Measurements from ENCODE around the gene TMTC1. TPM values are rescaled to one million over a fixed set of nuclear protein-coding genes. Genes with fewer than 3 reads are reported as not detected.

Gene TMTC1
- total RNA-seq, 6 experiments from 2014 or later = not detected

DNA sequence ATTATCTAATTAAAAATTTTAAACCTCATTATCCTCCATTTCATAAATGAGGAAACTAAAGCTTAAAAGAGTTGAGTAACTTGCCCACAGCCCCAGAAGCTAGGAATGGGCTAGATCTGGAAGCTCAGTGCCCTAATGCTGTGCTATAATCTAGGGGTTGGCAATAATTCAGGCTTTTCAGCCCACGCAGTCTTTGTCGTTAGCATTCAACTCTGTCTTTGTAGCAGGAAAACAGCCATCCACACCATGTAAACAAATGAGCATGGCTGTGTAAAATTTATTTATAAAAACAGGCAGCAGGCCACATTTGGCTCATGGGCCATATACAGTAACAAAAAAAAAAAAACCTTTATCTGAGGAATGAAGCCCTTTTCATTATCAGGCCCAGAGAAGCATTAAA is 193.9 kb downstream of the TMTC1 start:
- DNase-seq = no peak
- H3K4me1 Mint-ChIP-seq (ENCODE audit: low read depth) = no peaks in the 10 kb centered on the region
- peaks cover 23% of the 10 kb centered on the region for H3K9me3 Mint-ChIP-seq
- no peaks in the 10 kb centered on the region for H3K36me3 Mint-ChIP-seq (ENCODE audit: low read depth)
- H3K4me3 Mint-ChIP-seq = no peak overlapping the region
- H3K27ac Mint-ChIP-seq = no peak overlapping the region
- no peaks in the 10 kb centered on the region for H3K27me3 Mint-ChIP-seq (ENCODE audit: insufficient read depth)
- TF ChIP-seq, protein P1, sequence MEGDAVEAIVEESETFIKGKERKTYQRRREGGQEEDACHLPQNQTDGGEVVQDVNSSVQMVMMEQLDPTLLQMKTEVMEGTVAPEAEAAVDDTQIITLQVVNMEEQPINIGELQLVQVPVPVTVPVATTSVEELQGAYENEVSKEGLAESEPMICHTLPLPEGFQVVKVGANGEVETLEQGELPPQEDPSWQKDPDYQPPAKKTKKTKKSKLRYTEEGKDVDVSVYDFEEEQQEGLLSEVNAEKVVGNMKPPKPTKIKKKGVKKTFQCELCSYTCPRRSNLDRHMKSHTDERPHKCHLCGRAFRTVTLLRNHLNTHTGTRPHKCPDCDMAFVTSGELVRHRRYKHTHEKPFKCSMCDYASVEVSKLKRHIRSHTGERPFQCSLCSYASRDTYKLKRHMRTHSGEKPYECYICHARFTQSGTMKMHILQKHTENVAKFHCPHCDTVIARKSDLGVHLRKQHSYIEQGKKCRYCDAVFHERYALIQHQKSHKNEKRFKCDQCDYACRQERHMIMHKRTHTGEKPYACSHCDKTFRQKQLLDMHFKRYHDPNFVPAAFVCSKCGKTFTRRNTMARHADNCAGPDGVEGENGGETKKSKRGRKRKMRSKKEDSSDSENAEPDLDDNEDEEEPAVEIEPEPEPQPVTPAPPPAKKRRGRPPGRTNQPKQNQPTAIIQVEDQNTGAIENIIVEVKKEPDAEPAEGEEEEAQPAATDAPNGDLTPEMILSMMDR (IDR thresholded peaks at IDR 0.05) = no peak

DNA sequence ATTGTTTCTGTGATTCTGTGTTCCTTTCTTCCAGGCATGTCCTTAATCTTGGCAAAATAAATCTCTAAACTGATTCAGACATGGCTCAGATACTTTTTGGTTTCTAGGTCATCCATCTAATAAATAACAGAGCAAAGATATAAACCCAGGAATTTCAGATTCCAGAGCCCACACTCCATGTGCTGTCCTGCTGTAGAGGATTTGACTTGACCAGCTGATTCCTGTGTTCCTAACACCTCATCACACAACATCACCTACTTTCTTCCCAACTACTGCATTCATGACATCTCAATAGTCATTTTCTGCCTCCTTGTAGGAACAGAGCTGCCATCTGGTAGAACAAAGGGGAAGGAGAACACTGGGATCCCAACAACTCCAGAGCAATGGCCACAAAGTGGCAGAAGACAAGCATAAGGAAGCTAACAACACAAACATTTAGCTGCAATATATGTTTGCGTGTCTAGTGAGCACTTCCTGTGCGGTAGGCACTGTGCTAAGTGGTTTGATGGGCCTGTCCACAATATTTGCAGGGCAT is 194.4 kb downstream of the TMTC1 start:
- H3K36me3 Mint-ChIP-seq (ENCODE audit: low read depth) = no peaks in the 10 kb centered on the region
- no peaks in the 10 kb centered on the region for H3K4me1 Mint-ChIP-seq (ENCODE audit: low read depth)
- H3K4me3 Mint-ChIP-seq = no peak overlapping the region
- peaks cover 23% of the 10 kb centered on the region for H3K9me3 Mint-ChIP-seq
- DNase-seq = no peak
- no peaks in the 10 kb centered on the region for H3K27me3 Mint-ChIP-seq (ENCODE audit: insufficient read depth)
- TF ChIP-seq, protein P1 (IDR thresholded peaks at IDR 0.05) = no peak
- H3K27ac Mint-ChIP-seq = no peak overlapping the region

DNA sequence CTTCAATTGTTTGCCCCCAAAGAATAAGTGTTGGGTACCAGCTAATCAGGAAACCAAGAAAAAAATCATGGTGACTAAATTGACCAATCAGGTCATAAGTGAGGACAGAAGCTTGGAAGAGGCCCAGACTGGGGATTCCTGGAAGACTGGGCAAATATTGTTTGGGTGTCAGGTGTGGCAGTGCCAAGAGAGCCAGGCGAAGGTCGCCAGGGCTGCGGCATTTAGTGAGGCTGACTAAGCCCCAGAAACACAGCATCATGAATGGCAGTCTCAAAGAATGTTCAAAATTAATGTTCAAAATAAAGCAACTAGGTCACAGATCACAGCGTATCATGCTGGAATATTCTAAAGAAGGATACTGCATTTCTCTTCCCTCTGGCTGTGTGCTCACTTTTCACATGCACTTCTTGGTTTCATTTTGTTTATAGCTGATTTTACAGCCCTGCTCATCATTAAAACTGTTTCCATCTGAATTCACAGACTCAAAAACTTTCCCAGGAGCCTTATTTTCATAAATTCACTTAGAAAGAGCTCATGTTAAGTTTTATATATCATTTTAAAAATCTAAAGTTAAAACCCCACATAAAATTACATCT is 201.0 kb downstream of the TMTC1 start:
- no peak for DNase-seq
- peaks cover 9% of the 10 kb centered on the region; the same call in 1 of the 2 replicates for H3K9me3 Mint-ChIP-seq
- no peaks in the 10 kb centered on the region for H3K36me3 Mint-ChIP-seq (ENCODE audit: low read depth)
- H3K27ac Mint-ChIP-seq = no peak overlapping the region
- no peaks in the 10 kb centered on the region; the same call in 1 of the 2 replicates for H3K27me3 Mint-ChIP-seq (ENCODE audit: insufficient read depth)
- H3K4me3 Mint-ChIP-seq = no peak overlapping the region
- H3K4me1 Mint-ChIP-seq (ENCODE audit: low read depth) = no peaks in the 10 kb centered on the region
- TF ChIP-seq, protein P1 (IDR thresholded peaks at IDR 0.05) = no peak

DNA sequence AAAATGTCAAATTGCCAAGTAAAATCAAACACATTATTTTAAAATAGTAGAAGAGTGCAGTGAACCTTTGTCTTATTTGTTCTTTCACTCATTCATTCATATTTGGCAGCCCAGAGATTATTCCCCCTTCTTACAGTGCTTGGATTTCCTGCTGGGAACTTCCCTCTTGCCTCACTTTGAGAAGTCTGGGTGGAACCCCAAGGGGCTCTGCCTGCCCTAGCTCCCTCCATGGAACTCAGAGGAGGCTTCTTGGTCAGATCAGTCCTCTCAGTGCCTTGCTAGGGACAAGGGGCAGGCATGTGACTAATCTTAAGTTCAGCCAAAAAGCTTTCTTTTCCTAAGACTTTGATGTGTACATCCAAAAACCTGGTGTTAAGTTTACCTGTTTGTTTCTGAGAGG is 201.6 kb downstream of the TMTC1 start:
- Mint-ChIP-seq H3K9me3 (peaks cover 8% of the 10 kb centered on the region; the same call in 1 of the 2 replicates), H3K36me3 (ENCODE audit: low read depth) (no peaks in the 10 kb centered on the region), H3K27ac (no peak overlapping the region), H3K27me3 (ENCODE audit: insufficient read depth) (no peaks in the 10 kb centered on the region; the same call in 1 of the 2 replicates), H3K4me1 (ENCODE audit: low read depth) (no peaks in the 10 kb centered on the region), H3K4me3 (no peak overlapping the region)
- TF ChIP-seq, protein P1 (IDR thresholded peaks at IDR 0.05) = no peak
- DNase-seq = no peak

DNA sequence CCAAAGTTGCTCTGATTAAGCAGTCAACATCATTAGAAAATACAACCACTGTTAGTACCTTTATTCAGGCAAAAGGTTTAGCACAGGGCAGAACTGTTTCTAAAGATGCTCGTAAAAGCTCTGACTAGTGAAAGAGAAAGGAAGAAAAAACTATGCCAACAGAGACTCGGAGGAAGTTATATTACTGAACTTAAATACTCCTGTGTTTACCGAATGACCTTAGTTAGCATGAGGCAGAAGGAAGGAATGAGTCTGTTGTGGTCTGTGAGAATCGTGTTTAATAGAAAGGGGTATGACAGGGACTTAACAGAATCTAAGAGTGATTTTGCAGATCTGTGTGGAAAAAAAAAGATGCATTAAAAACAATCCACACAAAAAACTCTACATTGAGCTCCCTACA is 202.1 kb downstream of the TMTC1 start:
- TF ChIP-seq, protein P1 (IDR thresholded peaks at IDR 0.05) = no peak
- H3K4me3 Mint-ChIP-seq = no peak overlapping the region
- H3K36me3 Mint-ChIP-seq (ENCODE audit: low read depth) = no peaks in the 10 kb centered on the region
- no peak for DNase-seq
- H3K4me1 Mint-ChIP-seq (ENCODE audit: low read depth) = no peaks in the 10 kb centered on the region
- peaks cover 5% of the 10 kb centered on the region; the same call in 1 of the 2 replicates for H3K9me3 Mint-ChIP-seq
- H3K27ac Mint-ChIP-seq = no peak overlapping the region
- no peaks in the 10 kb centered on the region; the same call in 1 of the 2 replicates for H3K27me3 Mint-ChIP-seq (ENCODE audit: insufficient read depth)

All from HFFc6 (cell line).